Osteoblast (primary cell): ENCODE results near the gene GALNT16. TPM values are rescaled to one million over a fixed set of nuclear protein-coding genes. Genes with fewer than 3 reads are reported as not detected.

Source experiments
- DNase-seq: peaks from one replicate; pipeline ENCODE4 v3.0.0; 2011; ENCODE audit warnings: low spot score, mixed read lengths; ENCODE audit not compliant: insufficient read length; ENCODE audit errors: missing footprints
- H2AFZ ChIP-seq: 2 replicates; pipeline ENCODE4 v1.6.0; 2011; ENCODE audit warnings: mild to moderate bottlenecking, low read length
- H3K27ac ChIP-seq: 2 replicates; pipeline ENCODE4 v1.5.1; 2011; ENCODE audit warnings: mild to moderate bottlenecking, low read depth, low read length, moderate library complexity
- H3K27me3 ChIP-seq: 2 replicates; pipeline ENCODE4 v1.6.0; 2012; ENCODE audit warnings: mild to moderate bottlenecking, control low read depth, inconsistent platforms, low read length, moderate library complexity; ENCODE audit not compliant: insufficient read depth
- H3K36me3 ChIP-seq: 2 replicates; pipeline ENCODE4 v1.5.1; 2011; ENCODE audit warnings: mild to moderate bottlenecking, low read length, control low read depth, moderate library complexity; ENCODE audit not compliant: insufficient read depth
- H3K4me1 ChIP-seq: 2 replicates; pipeline ENCODE4 v1.5.1; 2011; ENCODE audit warnings: mild to moderate bottlenecking, low read length, control low read depth, moderate library complexity; ENCODE audit not compliant: insufficient read depth
- H3K4me2 ChIP-seq: 2 replicates; pipeline ENCODE4 v1.6.0; 2011; ENCODE audit warnings: mild to moderate bottlenecking, low read length; ENCODE audit not compliant: insufficient read depth
- H3K4me3 ChIP-seq: fragments of 200-600 bp; sonication (generic); 3 replicates; pipeline ENCODE4 v1.5.1; 2012; ENCODE audit warnings: mild to moderate bottlenecking, low read length, inconsistent platforms; ENCODE audit not compliant: insufficient read depth
- H3K79me2 ChIP-seq: 2 replicates; pipeline ENCODE4 v1.6.0; 2012; ENCODE audit warnings: mild to moderate bottlenecking, low read length, control low read depth, inconsistent platforms; ENCODE audit not compliant: insufficient read depth
- H3K9me3 ChIP-seq: 2 replicates; pipeline ENCODE4 v1.5.1; 2011; ENCODE audit warnings: low read depth, low read length, control low read depth
- H4K20me1 ChIP-seq: 2 replicates; pipeline ENCODE4 v1.6.0; 2012; ENCODE audit warnings: mild to moderate bottlenecking, low read length, control low read depth; ENCODE audit not compliant: insufficient read depth
- total RNA-seq: library from RNA; depleted of rRNA; stranded (reverse); fragments of >200 nt; gene quantifications from 2 replicates; pipeline ENCODE4 v1.2.3, GENCODE V29; 2012
- TF ChIP-seq, protein P1 (sequence below): IDR thresholded peaks from 2 replicates; pipeline ENCODE4 v1.5.1; 2011; ENCODE audit warnings: mild to moderate bottlenecking, low read depth, low read length, moderate library complexity; ENCODE audit errors: extremely low read depth

GALNT16 gene
- total RNA-seq, 1 donor: 4.0 TPM

DNA sequence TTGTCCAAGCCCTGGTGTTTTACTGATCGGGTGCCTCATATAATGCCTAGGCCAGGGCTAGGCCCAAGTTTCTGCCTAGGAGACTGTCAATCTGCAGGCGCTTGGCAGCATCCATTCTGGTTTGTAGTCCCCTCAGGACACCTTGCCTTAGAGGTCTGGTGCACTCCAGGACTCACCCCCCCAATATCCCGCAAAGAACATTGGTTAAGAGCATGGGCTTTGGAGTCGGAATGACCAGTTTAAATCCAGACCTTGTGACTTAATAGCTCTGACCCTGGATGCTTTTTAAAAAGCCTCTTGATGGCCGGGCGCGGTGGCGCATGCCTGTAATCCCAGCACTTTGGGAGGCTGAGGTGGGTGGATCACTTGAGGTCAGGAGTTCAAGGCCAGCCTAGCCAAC, 60.0 kb downstream of the GALNT16 start:
- Histone ChIP-seq H3K4me1 (peaks cover 13% of the 10 kb centered on the region), H3K36me3 (no peaks in the 10 kb centered on the region), H3K4me3 (no peak overlapping the region), H3K79me2 (no peaks in the 10 kb centered on the region), H3K9me3 (no peaks in the 10 kb centered on the region), H3K4me2 (no peak overlapping the region), H3K27ac (no peak overlapping the region), H3K27me3 (no peaks in the 10 kb centered on the region), H2AFZ (no peak overlapping the region), H4K20me1 (no peaks in the 10 kb centered on the region)
- DNase-seq: no peak
- TF ChIP-seq, protein P1, sequence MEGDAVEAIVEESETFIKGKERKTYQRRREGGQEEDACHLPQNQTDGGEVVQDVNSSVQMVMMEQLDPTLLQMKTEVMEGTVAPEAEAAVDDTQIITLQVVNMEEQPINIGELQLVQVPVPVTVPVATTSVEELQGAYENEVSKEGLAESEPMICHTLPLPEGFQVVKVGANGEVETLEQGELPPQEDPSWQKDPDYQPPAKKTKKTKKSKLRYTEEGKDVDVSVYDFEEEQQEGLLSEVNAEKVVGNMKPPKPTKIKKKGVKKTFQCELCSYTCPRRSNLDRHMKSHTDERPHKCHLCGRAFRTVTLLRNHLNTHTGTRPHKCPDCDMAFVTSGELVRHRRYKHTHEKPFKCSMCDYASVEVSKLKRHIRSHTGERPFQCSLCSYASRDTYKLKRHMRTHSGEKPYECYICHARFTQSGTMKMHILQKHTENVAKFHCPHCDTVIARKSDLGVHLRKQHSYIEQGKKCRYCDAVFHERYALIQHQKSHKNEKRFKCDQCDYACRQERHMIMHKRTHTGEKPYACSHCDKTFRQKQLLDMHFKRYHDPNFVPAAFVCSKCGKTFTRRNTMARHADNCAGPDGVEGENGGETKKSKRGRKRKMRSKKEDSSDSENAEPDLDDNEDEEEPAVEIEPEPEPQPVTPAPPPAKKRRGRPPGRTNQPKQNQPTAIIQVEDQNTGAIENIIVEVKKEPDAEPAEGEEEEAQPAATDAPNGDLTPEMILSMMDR: no peak

DNA sequence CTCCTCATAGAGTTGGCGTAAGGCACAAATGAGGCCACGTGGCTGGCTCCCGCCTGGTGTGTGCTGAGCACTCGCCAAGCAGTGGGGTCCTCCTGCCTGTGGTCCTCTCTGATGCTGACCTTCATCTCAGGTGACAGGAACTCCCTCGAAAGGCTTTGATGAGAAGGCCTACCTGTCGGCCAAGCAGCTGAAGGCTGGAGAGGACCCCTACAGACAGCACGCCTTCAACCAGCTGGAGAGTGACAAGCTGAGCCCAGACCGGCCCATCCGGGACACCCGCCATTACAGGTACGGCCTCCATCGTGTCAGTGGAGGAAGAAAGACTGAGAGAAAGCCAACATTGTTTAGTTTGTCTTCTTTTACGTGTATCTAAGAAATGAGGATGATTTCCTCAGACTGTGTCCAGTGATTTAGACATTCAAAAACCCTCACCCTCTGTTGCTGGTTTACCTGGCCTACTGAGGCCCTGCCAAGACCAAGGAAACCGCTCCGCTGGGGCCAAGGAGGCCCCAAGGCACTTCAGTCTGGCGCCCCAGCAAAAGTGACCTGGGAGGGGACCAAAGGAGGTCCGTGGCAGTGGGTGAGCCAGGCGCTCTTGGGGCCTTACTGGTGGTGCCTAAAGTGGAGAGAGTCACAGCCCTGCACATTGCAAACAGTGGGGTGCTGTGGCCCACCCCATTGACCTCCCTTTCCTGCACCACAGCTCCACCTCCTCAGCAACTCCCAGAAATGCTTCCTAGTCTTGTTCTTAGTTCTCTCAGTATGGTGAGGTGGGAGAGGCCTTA, 60.8 kb downstream of the GALNT16 start:
- H2AFZ ChIP-seq: no peak overlapping the region
- H3K27ac ChIP-seq: no peak overlapping the region
- H3K4me3 ChIP-seq: no peak overlapping the region
- no peak overlapping the region for H3K4me2 ChIP-seq
- H3K36me3 ChIP-seq: no peaks in the 10 kb centered on the region
- DNase-seq: no peak
- H3K4me1 ChIP-seq: peaks cover 13% of the 10 kb centered on the region
- no peaks in the 10 kb centered on the region for H3K9me3 ChIP-seq
- no peaks in the 10 kb centered on the region for H3K79me2 ChIP-seq
- TF ChIP-seq, protein P1: no peak
- H3K27me3 ChIP-seq: no peaks in the 10 kb centered on the region
- no peaks in the 10 kb centered on the region for H4K20me1 ChIP-seq

DNA sequence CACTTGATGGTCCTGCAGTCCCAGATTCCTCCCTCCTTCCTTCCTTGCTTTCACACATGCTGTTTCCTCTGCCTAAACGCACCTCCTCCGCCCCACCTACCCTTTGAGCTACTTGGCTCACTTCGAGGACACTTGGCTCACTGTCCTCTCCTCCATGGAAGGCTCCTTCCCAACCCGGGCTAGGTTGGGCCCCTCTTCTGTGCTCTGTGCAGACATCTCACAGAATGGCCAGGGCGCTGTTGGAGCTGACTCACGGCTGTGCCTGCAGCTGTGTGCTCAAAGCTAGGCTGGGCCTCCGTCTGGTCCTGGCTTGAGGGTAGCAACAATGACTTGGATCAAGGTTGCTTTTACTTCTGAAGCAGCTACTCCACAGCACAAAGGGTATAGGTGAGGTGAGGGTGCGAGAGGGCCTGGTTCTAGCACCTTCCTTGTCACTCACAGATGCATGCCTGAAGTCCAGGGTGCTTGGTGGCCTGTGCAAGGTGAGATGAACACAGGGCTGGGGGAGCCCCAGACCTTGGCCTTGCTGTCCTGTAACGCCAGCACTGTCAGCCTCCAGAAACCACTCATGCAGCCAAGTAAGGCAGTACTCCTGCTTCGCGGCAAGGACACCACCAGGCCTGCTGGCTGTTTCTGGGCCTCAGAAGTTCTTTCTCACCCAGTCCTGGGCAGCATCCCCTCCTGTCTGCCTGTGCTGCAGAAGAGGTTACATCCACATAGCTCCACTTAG, 61.8 kb downstream of the GALNT16 start:
- H3K79me2 ChIP-seq: no peaks in the 10 kb centered on the region
- H3K4me1 ChIP-seq: peaks cover 12% of the 10 kb centered on the region
- no peak overlapping the region for H3K4me2 ChIP-seq
- no peak overlapping the region for H3K4me3 ChIP-seq
- TF ChIP-seq, protein P1: no peak
- H3K27ac ChIP-seq: no peak overlapping the region
- no peak for DNase-seq
- no peak overlapping the region for H2AFZ ChIP-seq
- no peaks in the 10 kb centered on the region for H4K20me1 ChIP-seq
- H3K36me3 ChIP-seq: no peaks in the 10 kb centered on the region
- no peaks in the 10 kb centered on the region for H3K9me3 ChIP-seq
- H3K27me3 ChIP-seq: no peaks in the 10 kb centered on the region
